A673 (cell line): ENCODE results near the gene ARPP21. TPM values are rescaled to one million over a fixed set of nuclear protein-coding genes. Genes with fewer than 3 reads are reported as not detected.
A peak's percentile ranks its signal among the peaks of the same experiment; 100 is the strongest.

Experiments
- BruUV-seq: library from RNA; stranded (reverse); fragments of 400-500 nt; replicated peaks from 2 replicates; lab custom pipeline; 2021; lab: Mats Ljungman, UMichigan
- CTCF ChIA-PET: fragments of 300-600 bp; sonication (Branson Sonifier 250); formaldehyde crosslinking; loops from one replicate; lab custom pipeline; 2022; ENCODE audit warnings: antibody characterized with exemption; lab: Charles Lee
- POLR2A ChIA-PET: fragments of 300-600 bp; sonication (Branson Sonifier 250); formaldehyde crosslinking; loops from one replicate; lab custom pipeline; 2022; ENCODE audit warnings: antibody characterized with exemption; ENCODE audit not compliant: low non-redundant PET; lab: Charles Lee
- DNase-seq: peaks from one replicate; pipeline ENCODE4 v3.0.0-alpha.2; 2015; ENCODE audit warnings: low spot score
- H3K27ac ChIP-seq: fragments of 200-600 bp; sonication (generic); 2 replicates; pipeline ENCODE4 v1.5.1; 2016; ENCODE audit warnings: mixed run types, low read depth, mild to moderate bottlenecking, mixed read lengths, antibody characterized with exemption, low read length; ENCODE audit not compliant: poor library complexity, severe bottlenecking
- H3K27me3 ChIP-seq: fragments of 200-600 bp; sonication (generic); replicated peaks from 2 replicates; pipeline ENCODE4 v1.6.1; 2017; ENCODE audit warnings: mixed run types, low read depth, mild to moderate bottlenecking, mixed read lengths, antibody characterized with exemption, low read length; ENCODE audit not compliant: insufficient read depth, poor library complexity
- H3K36me3 ChIP-seq: fragments of 200-600 bp; sonication (generic); 2 replicates; pipeline ENCODE4 v1.6.1; 2016; ENCODE audit warnings: mixed run types, mild to moderate bottlenecking, mixed read lengths, antibody characterized with exemption, low read length; ENCODE audit not compliant: insufficient read depth, poor library complexity, severe bottlenecking
- H3K4me1 ChIP-seq: fragments of 200-600 bp; sonication (generic); 2 replicates; pipeline ENCODE4 v1.6.1; 2017; ENCODE audit warnings: mixed run types, mild to moderate bottlenecking, mixed read lengths, antibody characterized with exemption, low read length; ENCODE audit not compliant: insufficient read depth, poor library complexity, severe bottlenecking
- H3K4me3 ChIP-seq: fragments of 200-600 bp; sonication (generic); 2 replicates; pipeline ENCODE4 v1.5.1; 2016; ENCODE audit warnings: low read depth, mixed run types, mild to moderate bottlenecking, mixed read lengths, low read length; ENCODE audit not compliant: poor library complexity, severe bottlenecking
- H3K9me3 ChIP-seq: fragments of 200-600 bp; sonication (generic); 2 replicates; pipeline ENCODE4 v1.6.1; 2016; ENCODE audit warnings: mixed run types, low read depth, mild to moderate bottlenecking, mixed read lengths, antibody characterized with exemption, low read length; ENCODE audit not compliant: poor library complexity, severe bottlenecking
- CTCF ChIP-seq: fragments of 300-800, 200-600 bp; sonication (generic); conservative IDR thresholded peaks from 2 replicates; pipeline ENCODE4 v1.5.1; 2017; ENCODE audit warnings: low read depth, mild to moderate bottlenecking, antibody characterized with exemption, low read length, moderate library complexity, mixed read lengths
- EZH2 ChIP-seq: fragments of 200-600 bp; sonication (generic); IDR thresholded peaks from 2 replicates; pipeline ENCODE4 v1.6.1; 2017; ENCODE audit warnings: borderline replicate concordance, low read depth, mild to moderate bottlenecking, mixed read lengths, antibody characterized with exemption, low read length; ENCODE audit not compliant: poor library complexity, severe bottlenecking
- intact Hi-C: fragments of 100-400 bp; cut with micrococcal nuclease; formaldehyde crosslinking; loops from one replicate; pipeline ENCODE4 v1.10.0; 2022; ENCODE audit not compliant: unreplicated experiment
- total RNA-seq: library from RNA; stranded (reverse); gene quantifications from 2 replicates; pipeline ENCODE4 v1.2.3, GENCODE V29; 2021

The ARPP21 gene
- total RNA-seq, 1 experiment from 2014 or later = not detected

GRCh38 chr3:35635926-35636683, 3.2 kb upstream of the ARPP21 start:
- intact Hi-C loops = no loop called here

GRCh38 chr3:35638251-35638979, 910 bp upstream of the ARPP21 start:
- POLR2A ChIA-PET = no interaction called here
- Histone ChIP-seq H3K4me3 (peak overlapping the region; percentile 55), H3K27ac (no peak overlapping the region), H3K36me3 (no peaks in the 10 kb centered on the region), H3K9me3 (no peaks in the 10 kb centered on the region), H3K27me3 (peaks cover 24% of the 10 kb centered on the region), H3K4me1 (no peaks in the 10 kb centered on the region)
- intact Hi-C loops = no loop called here
- CTCF ChIA-PET = no interaction called here
- no TSS peak for BruUV-seq
- DNase-seq = no peak
- no peak for TF ChIP-seq EZH2
- TF ChIP-seq CTCF = no peak

More at GRCh38 chr3:35635926-35636683, 3.2 kb upstream of the ARPP21 start:
- Histone ChIP-seq H3K27me3 (peaks cover 18% of the 10 kb centered on the region), H3K27ac (no peak overlapping the region), H3K36me3 (no peaks in the 10 kb centered on the region), H3K4me1 (no peaks in the 10 kb centered on the region), H3K4me3 (no peak overlapping the region), H3K9me3 (no peaks in the 10 kb centered on the region)
- DNase-seq = no peak
- no TSS peak for BruUV-seq
- ChIA-PET POLR2A (no interaction called here), CTCF (no interaction called here)
- TF ChIP-seq CTCF (no peak), EZH2 (no peak)

- no peaks in the 10 kb centered on the region for H3K36me3 ChIP-seq
- H3K9me3 ChIP-seq = no peaks in the 10 kb centered on the region
- peak; percentile 15 for DNase-seq
- BruUV-seq = no TSS peak
- peak overlapping the region; percentile 55 for H3K4me3 ChIP-seq
- ChIA-PET POLR2A (no interaction called here), CTCF (no interaction called here)
- intact Hi-C loops = no loop called here
- TF ChIP-seq EZH2 (no peak), CTCF (no peak)
- H3K27ac ChIP-seq = no peak overlapping the region
- no peaks in the 10 kb centered on the region for H3K4me1 ChIP-seq
- peaks cover 24% of the 10 kb centered on the region for H3K27me3 ChIP-seq
These were observed 408 bp upstream of the ARPP21 start for GRCh38 chr3:35638980-35639253.
